OCI-LY7 (cell line): Measurements from ENCODE around the gene RPRD1A. TPM values are rescaled to one million over a fixed set of nuclear protein-coding genes. Genes with fewer than 3 reads are reported as not detected.
A peak's percentile ranks its signal among the peaks of the same experiment; 100 is the strongest.
"Not testable (repeated sequence)": the region's sequence is repeated elsewhere in the genome, so short reads cannot be mapped to it uniquely, and the experiment has no call there.

Experiments used
- BruUV-seq: library from RNA; stranded (reverse); fragments of 400-500 nt; replicated peaks from 2 replicates; lab custom pipeline; 2021; lab: Mats Ljungman, UMichigan
- CTCF ChIA-PET: fragments of 300-600 bp; sonication (Branson Sonifier 250); formaldehyde crosslinking; loops from one replicate; lab custom pipeline; 2022; ENCODE audit warnings: antibody characterized with exemption; ENCODE audit not compliant: unreplicated experiment; lab: Charles Lee
- POLR2A ChIA-PET: fragments of 300-600 bp; sonication (Branson Sonifier 250); formaldehyde crosslinking; loops from one replicate; lab custom pipeline; 2022; ENCODE audit warnings: antibody characterized with exemption; lab: Charles Lee
- DNase-seq: peaks from one replicate; pipeline ENCODE4 v3.0.0-alpha.2; 2015; ENCODE audit warnings: low spot score
- H2AFZ ChIP-seq: fragments of 200-600 bp; sonication (generic), shearing (Covaris generic); 2 replicates; pipeline ENCODE4 v1.6.1; 2014; ENCODE audit warnings: mild to moderate bottlenecking, antibody characterized with exemption, low read length, moderate library complexity
- H3K27ac ChIP-seq: fragments of 200-600 bp; sonication (generic); 2 replicates; pipeline ENCODE4 v1.5.1; 2014; ENCODE audit warnings: mixed run types, low read depth, mild to moderate bottlenecking, moderate library complexity, low read length, inconsistent platforms; ENCODE audit not compliant: poor library complexity, severe bottlenecking
- H3K36me3 ChIP-seq: fragments of 200-600 bp; sonication (generic); 2 replicates; pipeline ENCODE4 v1.6.1; 2014; ENCODE audit warnings: mild to moderate bottlenecking, antibody characterized with exemption, low read length, moderate library complexity, mixed read lengths; ENCODE audit not compliant: insufficient read depth
- H3K4me1 ChIP-seq: fragments of 200-600 bp; sonication (generic); 2 replicates; pipeline ENCODE4 v1.5.1; 2014; ENCODE audit warnings: mild to moderate bottlenecking, low read length; ENCODE audit not compliant: insufficient read depth, poor library complexity, severe bottlenecking
- H3K4me2 ChIP-seq: fragments of 200-600 bp; sonication (generic); 2 replicates; pipeline ENCODE4 v1.6.1; 2014; ENCODE audit warnings: mild to moderate bottlenecking, low read length
- H3K4me3 ChIP-seq: fragments of 200-600 bp; sonication (generic); 2 replicates; pipeline ENCODE4 v1.5.1; 2014; ENCODE audit warnings: mild to moderate bottlenecking, low read depth, low read length; ENCODE audit not compliant: poor library complexity, severe bottlenecking
- H3K79me2 ChIP-seq: fragments of 200-600 bp; sonication (generic); 2 replicates; pipeline ENCODE4 v1.6.1; 2016; ENCODE audit warnings: low read depth, mild to moderate bottlenecking, low read length, moderate library complexity, mixed read lengths; ENCODE audit not compliant: insufficient read depth
- H3K9me2 ChIP-seq: fragments of 200-600 bp; sonication (generic); 2 replicates; pipeline ENCODE4 v1.6.1; 2016; ENCODE audit warnings: mild to moderate bottlenecking, low read length, mixed read lengths; ENCODE audit not compliant: insufficient read depth
- H3K9me3 ChIP-seq: fragments of 200-600 bp; sonication (generic); 2 replicates; pipeline ENCODE4 v1.6.1; 2014; ENCODE audit warnings: mild to moderate bottlenecking, mixed run types, low read length, mixed read lengths
- H4K20me1 ChIP-seq: fragments of 200-600 bp; sonication (generic); 2 replicates; pipeline ENCODE4 v1.6.1; 2014; ENCODE audit warnings: mild to moderate bottlenecking, antibody characterized with exemption, low read length, moderate library complexity, mixed read lengths; ENCODE audit not compliant: insufficient read depth
- EZH2phosphoT487 ChIP-seq: fragments of 200-600 bp; sonication (generic); IDR thresholded peaks from 2 replicates; pipeline ENCODE4 v1.6.1; 2018; ENCODE audit warnings: low read depth, borderline replicate concordance, mild to moderate bottlenecking, mixed run types, antibody characterized with exemption, low read length, moderate library complexity, mixed read lengths
- intact Hi-C: fragments of 100-400 bp; cut with micrococcal nuclease; formaldehyde crosslinking; loops from one replicate; pipeline ENCODE4 v1.10.0; 2022; ENCODE audit not compliant: unreplicated experiment
- total RNA-seq, 2 experiments: library from RNA; depleted of rRNA in 1 of 2; stranded (reverse); fragments of >200 nt in 1 of 2; shearing (Covaris generic) in 1 of 2; gene quantifications; 2 replicates each; pipeline ENCODE4 v1.2.3, GENCODE V29; 2014 to 2022
- TF ChIP-seq, protein P1 (sequence below): fragments of 200-600 bp; sonication (generic); conservative IDR thresholded peaks from 2 replicates; pipeline ENCODE4 v1.5.1; 2014; ENCODE audit warnings: mild to moderate bottlenecking, antibody characterized with exemption, low read length, moderate library complexity, mixed read lengths

RPRD1A gene
- total RNA-seq, 2 experiments from 2014 or later = 37.9 to 45.4 TPM

DNA sequence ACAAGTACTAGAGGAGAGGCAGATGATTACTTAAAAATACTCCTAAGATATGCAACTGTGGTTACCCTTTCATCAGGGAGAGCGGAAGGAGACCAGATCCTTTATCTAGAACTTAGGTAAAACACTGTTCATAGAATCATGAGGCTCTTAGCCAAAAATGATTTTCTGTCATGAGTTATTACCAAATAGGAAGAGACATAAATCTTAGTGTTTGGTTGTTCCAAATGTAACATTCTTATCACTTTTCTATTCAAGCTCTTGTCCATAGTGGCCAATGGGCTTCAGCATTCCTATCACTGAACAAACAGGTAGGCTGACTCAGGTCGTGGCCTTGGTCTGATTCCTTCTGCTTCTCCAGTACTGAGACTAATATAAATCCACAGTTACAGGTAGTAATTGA is 38.5 kb downstream of the RPRD1A start:
- no TSS peak for BruUV-seq
- Histone ChIP-seq H3K9me3 (no peaks in the 10 kb centered on the region), H3K36me3 (peaks cover 73% of the 10 kb centered on the region), H2AFZ (no peak overlapping the region), H3K27ac (no peak overlapping the region), H3K4me2 (no peak overlapping the region), H3K79me2 (peaks cover 14% of the 10 kb centered on the region; the same call in 1 of the 2 replicates), H3K9me2 (no peaks in the 10 kb centered on the region), H4K20me1 (no peaks in the 10 kb centered on the region), H3K4me1 (peaks cover 32% of the 10 kb centered on the region), H3K4me3 (no peak overlapping the region)
- CTCF ChIA-PET = no interaction called here
- POLR2A ChIA-PET = interaction anchor here (0.6 to 0.7 kb wide), 3 partner anchors 31 to 239 kb away, joined by 4 to 10 read pairs (median 4); no protein-coding TSS in a partner anchor
- DNase-seq = no peak
- TF ChIP-seq, protein P1, sequence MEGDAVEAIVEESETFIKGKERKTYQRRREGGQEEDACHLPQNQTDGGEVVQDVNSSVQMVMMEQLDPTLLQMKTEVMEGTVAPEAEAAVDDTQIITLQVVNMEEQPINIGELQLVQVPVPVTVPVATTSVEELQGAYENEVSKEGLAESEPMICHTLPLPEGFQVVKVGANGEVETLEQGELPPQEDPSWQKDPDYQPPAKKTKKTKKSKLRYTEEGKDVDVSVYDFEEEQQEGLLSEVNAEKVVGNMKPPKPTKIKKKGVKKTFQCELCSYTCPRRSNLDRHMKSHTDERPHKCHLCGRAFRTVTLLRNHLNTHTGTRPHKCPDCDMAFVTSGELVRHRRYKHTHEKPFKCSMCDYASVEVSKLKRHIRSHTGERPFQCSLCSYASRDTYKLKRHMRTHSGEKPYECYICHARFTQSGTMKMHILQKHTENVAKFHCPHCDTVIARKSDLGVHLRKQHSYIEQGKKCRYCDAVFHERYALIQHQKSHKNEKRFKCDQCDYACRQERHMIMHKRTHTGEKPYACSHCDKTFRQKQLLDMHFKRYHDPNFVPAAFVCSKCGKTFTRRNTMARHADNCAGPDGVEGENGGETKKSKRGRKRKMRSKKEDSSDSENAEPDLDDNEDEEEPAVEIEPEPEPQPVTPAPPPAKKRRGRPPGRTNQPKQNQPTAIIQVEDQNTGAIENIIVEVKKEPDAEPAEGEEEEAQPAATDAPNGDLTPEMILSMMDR = no peak
- no peak for TF ChIP-seq EZH2phosphoT487
- intact Hi-C loops = no loop called here

DNA sequence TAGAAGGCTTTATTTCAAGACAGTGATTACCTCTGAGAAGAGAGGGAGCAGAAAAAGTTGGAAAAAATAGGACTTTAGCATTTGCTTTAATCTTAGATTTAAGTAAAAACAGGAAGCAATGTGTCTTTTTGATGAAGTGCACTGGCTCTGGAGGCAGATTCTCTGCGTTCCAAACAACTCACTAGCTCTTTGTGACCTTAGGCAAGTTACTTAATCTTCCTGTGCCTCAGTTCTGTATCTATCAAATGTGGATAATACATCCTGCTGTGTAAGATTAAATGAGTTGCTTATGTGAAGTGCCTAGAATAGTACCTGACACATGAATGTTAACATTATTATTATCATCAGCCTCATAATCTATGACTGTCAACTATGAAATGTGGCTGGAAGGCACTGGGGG is 42.3 kb downstream of the RPRD1A start:
- H3K4me1 ChIP-seq = no peaks in the 10 kb centered on the region
- DNase-seq = no peak
- no peak overlapping the region for H3K27ac ChIP-seq
- H2AFZ ChIP-seq = no peak overlapping the region
- H4K20me1 ChIP-seq = no peaks in the 10 kb centered on the region
- H3K79me2 ChIP-seq = no peaks in the 10 kb centered on the region
- BruUV-seq = TSS peak; percentile 10
- no peaks in the 10 kb centered on the region for H3K9me2 ChIP-seq
- no peak for TF ChIP-seq EZH2phosphoT487
- TF ChIP-seq, protein P1 = no peak
- H3K36me3 ChIP-seq = peaks cover 46% of the 10 kb centered on the region
- ChIA-PET POLR2A (no interaction called here), CTCF (no interaction called here)
- H3K4me3 ChIP-seq = no peak overlapping the region
- no peak overlapping the region for H3K4me2 ChIP-seq
- intact Hi-C loops = no loop called here
- no peaks in the 10 kb centered on the region for H3K9me3 ChIP-seq

DNA sequence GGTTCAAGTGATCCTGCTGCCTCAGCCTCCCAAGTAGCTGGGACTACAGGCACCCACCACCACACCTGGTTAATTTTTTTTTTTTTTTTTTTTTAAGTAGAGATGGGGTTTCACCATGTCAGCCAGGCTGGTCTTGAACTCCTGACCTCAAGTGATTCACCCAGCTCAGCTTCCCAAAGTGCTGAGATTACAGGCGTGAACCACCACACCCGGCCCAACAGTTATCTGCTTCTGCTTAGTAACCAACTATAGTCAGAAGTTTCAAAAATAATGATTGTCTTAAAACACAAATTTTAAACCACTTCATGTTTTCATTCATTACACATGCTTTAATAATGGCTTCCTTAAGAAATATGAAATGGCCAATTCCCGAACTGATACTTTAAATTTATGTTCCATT is 43.1 kb downstream of the RPRD1A start:
- H3K79me2 ChIP-seq, BruUV-seq, H3K9me2 ChIP-seq, H4K20me1 ChIP-seq, intact Hi-C loops, H3K4me1 ChIP-seq, CTCF ChIA-PET, H3K4me2 ChIP-seq, H3K27ac ChIP-seq, H3K4me3 ChIP-seq, H3K9me3 ChIP-seq, DNase-seq, H2AFZ ChIP-seq: not testable (repeated sequence)
- peaks cover 41% of the 10 kb centered on the region for H3K36me3 ChIP-seq
- POLR2A ChIA-PET = interaction anchor here (0.6 kb wide), 1 partner anchor 425 kb away, joined by 6 read pairs; no protein-coding TSS in a partner anchor
